ENCODE results near the gene CPB1.

Gene CPB1

DNA sequence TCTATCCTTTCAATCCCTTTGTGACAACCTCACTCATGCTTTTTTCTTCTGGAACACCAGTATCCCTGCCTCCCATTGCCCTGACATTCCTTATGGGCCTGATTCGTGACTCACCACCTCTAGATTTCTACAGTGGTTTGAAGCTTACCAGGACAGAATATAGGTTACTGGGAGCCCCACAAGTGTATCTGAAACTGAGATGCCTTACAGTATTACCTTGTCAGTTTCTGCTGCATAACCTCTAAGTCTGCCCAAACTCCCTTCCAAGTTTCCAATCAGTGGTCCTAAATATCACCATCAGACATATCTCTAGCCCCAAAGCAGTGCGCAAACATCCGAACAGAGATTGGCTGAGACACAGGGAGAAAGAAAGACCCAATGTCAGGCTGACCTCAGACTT lies 5.6 kb downstream of the CPB1 start:
- no peak for DNase-seq (ENCODE audit: low spot score)
- TF ChIP-seq, protein P1, sequence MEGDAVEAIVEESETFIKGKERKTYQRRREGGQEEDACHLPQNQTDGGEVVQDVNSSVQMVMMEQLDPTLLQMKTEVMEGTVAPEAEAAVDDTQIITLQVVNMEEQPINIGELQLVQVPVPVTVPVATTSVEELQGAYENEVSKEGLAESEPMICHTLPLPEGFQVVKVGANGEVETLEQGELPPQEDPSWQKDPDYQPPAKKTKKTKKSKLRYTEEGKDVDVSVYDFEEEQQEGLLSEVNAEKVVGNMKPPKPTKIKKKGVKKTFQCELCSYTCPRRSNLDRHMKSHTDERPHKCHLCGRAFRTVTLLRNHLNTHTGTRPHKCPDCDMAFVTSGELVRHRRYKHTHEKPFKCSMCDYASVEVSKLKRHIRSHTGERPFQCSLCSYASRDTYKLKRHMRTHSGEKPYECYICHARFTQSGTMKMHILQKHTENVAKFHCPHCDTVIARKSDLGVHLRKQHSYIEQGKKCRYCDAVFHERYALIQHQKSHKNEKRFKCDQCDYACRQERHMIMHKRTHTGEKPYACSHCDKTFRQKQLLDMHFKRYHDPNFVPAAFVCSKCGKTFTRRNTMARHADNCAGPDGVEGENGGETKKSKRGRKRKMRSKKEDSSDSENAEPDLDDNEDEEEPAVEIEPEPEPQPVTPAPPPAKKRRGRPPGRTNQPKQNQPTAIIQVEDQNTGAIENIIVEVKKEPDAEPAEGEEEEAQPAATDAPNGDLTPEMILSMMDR (IDR thresholded peaks at IDR 0.05; ENCODE audit: extremely low read depth, missing control alignments), result no peak

DNA sequence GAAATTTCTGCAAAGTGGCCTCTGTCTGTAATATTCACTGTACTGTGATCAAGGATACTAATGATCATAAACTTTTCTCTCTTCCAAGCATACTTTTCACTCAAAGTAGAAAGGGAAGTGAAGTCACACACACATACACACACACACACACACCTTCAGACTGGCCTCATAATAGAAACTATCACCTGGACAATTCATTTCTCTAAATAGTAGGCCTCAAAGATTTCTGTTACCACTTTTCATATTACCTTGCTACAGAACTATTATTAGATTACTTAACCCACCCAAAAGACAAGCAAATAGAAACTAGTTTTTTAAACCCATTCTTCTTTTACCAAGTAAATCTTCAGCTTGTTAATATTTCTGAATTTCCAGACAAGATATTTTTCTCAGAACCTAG lies 12.2 kb downstream of the CPB1 start:
- TF ChIP-seq, protein P1 (IDR thresholded peaks at IDR 0.05; ENCODE audit: extremely low read depth, missing control alignments), result no peak
- DNase-seq (ENCODE audit: low spot score), result no peak

DNA sequence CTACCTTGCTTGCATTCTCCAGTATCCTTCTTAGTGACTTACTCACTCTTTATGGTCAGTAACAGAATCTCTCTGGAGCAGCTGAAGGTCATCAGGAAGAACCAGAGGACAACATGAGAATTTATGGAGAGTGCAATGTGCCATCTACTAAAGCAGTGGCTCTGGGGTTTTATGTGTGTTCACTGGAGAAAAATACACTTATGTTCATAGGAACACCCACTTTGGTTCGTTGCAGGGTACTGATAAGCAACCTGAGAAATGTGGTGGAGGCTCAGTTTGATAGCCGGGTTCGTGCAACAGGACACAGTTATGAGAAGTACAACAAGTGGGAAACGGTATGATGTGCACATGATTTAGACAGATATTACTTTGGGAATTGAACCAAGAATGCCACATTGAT lies 12.8 kb downstream of the CPB1 start:
- TF ChIP-seq, protein P1 (IDR thresholded peaks at IDR 0.05; ENCODE audit: extremely low read depth, missing control alignments), result no peak
- no peak for DNase-seq (ENCODE audit: low spot score)

DNA sequence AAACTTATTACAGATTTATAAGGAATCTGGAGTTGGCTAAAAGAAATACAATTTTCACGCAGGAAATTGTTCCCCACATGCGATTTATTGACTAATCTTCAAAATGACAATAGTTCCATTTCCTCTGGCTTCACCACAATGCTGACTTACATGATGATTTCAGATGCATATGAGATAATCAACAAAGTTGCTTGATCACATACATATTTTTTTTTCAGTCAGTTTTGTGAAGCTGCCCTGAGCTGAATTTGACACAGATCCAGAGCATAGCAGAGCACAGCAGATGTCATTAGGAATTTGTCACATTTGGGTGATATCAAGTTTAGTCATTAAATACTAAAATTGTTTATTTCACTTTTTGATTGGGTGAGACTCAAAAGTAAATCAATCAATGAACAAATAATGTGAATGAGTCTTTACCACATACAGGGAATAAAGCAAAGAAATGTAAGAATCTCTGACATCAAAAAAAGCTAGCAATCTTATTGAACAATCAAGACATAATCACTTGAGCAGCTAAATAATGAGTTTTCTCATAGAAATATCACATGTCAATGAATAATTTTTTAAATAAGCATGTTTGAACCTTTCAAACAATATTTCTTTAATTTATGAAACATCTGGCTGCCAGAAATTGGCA lies 18.3 kb downstream of the CPB1 start:
- TF ChIP-seq, protein P1 (IDR thresholded peaks at IDR 0.05; ENCODE audit: extremely low read depth, missing control alignments), result no peak
- no peak for DNase-seq (ENCODE audit: low spot score)

DNA sequence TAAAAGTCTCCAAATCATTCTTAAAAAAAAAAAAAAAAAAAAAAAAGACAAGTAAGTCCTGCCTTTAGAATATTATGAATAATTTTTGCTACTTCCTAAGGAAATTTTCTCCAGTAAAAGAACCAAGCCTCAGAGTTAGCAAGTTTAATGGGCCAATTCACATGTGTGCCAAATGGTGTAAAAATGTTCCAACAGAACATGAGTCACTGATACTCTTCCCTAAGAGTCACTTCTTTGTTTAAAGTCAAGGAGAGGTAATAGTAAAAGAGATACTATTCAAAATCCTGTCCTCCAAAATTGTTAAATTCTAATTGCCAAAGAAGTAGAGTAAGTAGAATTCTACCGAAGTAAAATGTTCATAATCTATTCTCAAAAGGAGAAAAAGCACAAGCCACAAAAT lies 19.7 kb downstream of the CPB1 start:
- DNase-seq (ENCODE audit: low spot score), result no peak

DNA sequence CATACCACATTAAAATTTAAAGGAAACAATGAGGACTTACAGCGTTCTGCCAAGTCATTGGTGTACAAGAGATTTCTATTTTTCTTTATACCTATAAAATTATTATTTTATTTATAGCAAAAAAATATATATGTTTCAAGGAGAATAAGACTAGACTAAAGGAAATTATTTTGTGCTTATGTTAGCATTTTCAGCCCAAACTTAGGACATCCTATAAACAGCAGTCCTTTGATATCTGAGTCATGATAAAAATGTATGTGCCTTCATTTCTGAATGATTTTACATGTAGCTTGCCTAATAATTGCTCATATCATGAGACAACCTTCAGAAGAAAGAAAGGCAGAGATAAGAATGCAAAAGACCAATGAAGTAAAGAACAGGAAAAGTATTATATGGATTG lies 20.8 kb downstream of the CPB1 start:
- TF ChIP-seq, protein P1 (IDR thresholded peaks at IDR 0.05; ENCODE audit: extremely low read depth, missing control alignments), result no peak
- no peak for DNase-seq (ENCODE audit: low spot score)

More for the DNA sequence above, 19.7 kb downstream of the CPB1 start:
- TF ChIP-seq, protein P1 (IDR thresholded peaks at IDR 0.05; ENCODE audit: extremely low read depth, missing control alignments), result no peak

DNA sequence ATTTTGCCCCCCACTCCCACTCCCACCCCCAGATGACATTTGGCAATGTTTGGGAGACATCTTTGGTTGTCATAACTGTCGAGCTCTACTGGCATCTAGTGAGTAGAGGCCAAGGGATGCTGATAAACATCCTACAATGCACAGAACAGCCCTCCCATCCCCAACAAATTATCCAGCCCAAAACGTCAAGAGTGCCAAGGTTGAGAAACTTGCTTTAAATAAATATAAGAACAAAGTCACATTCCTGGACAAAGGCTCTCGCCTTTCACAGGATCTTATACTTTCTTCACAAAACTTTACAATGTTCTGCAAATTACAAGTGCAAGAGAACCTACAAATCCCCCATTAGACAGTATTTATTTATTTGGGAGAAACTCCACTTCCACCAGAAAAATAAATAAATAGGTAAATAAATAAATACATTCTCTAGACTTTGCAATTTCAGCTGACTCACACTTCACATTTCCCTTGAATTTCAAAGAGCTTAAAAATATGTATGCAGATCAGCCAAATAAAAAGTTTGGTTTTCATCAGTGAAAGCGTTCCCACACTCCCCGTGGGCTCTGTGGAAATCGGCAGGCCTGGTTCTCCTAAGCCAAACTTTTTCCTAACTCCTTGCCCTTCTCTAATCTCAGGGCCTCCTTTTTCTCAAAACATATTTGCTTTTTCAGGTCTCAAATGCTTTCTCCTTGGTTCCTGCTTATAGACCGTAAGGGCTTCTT lies 24.8 kb downstream of the CPB1 start:
- no peak for DNase-seq (ENCODE audit: low spot score)
- TF ChIP-seq, protein P1 (IDR thresholded peaks at IDR 0.05; ENCODE audit: extremely low read depth, missing control alignments), result no peak
